Caco-2 (cell line): Measurements from ENCODE around the gene C17orf114.

ENCODE experiments used
- BruUV-seq: library from RNA; stranded (reverse); fragments of 400-500 nt; replicated peaks from 2 replicates; lab custom pipeline; 2021; lab: Mats Ljungman, UMichigan
- CTCF ChIA-PET: fragments of 300-600 bp; sonication (Branson Sonifier 250); formaldehyde crosslinking; loops from one replicate; lab custom pipeline; 2022; ENCODE audit warnings: antibody characterized with exemption; lab: Charles Lee
- POLR2A ChIA-PET: fragments of 300-600 bp; sonication (Branson Sonifier 250); formaldehyde crosslinking; loops from one replicate; lab custom pipeline; 2022; ENCODE audit warnings: antibody characterized with exemption; lab: Charles Lee
- DNase-seq, 2 experiments: peaks; one replicate each; pipeline versions ENCODE4 v3.0.0 to v3.0.0-alpha.2; 2020 to 2022
- H3K27me3 ChIP-seq: replicated peaks from 2 replicates; pipeline ENCODE4 v1.6.0; 2011; ENCODE audit warnings: low read length; ENCODE audit not compliant: control insufficient read depth, insufficient read depth
- H3K36me3 ChIP-seq: 2 replicates; pipeline ENCODE4 v1.5.1; 2011; ENCODE audit warnings: low read length; ENCODE audit not compliant: control insufficient read depth, insufficient read depth
- H3K4me1 ChIP-seq: fragments of 250-450 bp; sonication (Bioruptor Pico); 2 replicates; pipeline ENCODE4 v1.5.1; 2020; ENCODE audit warnings: mild to moderate bottlenecking
- H3K4me3 ChIP-seq: 2 replicates; pipeline ENCODE4 v1.5.1; 2011; ENCODE audit warnings: low read depth, mild to moderate bottlenecking, control low read depth, low read length
- H3K9me3 ChIP-seq: fragments of 250-450 bp; sonication (Bioruptor Pico); 2 replicates; pipeline ENCODE4 v1.5.1; 2020; ENCODE audit warnings: mild to moderate bottlenecking, moderate library complexity
- H3K27ac Mint-ChIP-seq: one replicate; pipeline ENCODE4 v1.8.0; 2022; ENCODE audit warnings: mixed read lengths; ENCODE audit not compliant: unreplicated experiment
- H3K27me3 Mint-ChIP-seq: one replicate; pipeline ENCODE4 v1.8.0; 2022; ENCODE audit warnings: mixed read lengths; ENCODE audit not compliant: insufficient read depth, unreplicated experiment
- H3K36me3 Mint-ChIP-seq: one replicate; pipeline ENCODE4 v1.8.0; 2022; ENCODE audit warnings: mild to moderate bottlenecking, mixed read lengths; ENCODE audit not compliant: insufficient read depth, unreplicated experiment
- H3K4me1 Mint-ChIP-seq: one replicate; pipeline ENCODE4 v1.8.0; 2022; ENCODE audit warnings: low read depth, mixed read lengths; ENCODE audit not compliant: unreplicated experiment
- H3K4me3 Mint-ChIP-seq: one replicate; pipeline ENCODE4 v1.8.0; 2022; ENCODE audit warnings: mild to moderate bottlenecking, moderate library complexity, mixed read lengths; ENCODE audit not compliant: unreplicated experiment
- H3K9me3 Mint-ChIP-seq: one replicate; pipeline ENCODE4 v1.8.0; 2022; ENCODE audit warnings: mixed read lengths; ENCODE audit not compliant: unreplicated experiment
- CTCF ChIP-seq, 2 experiments: fragments of 200-600 bp in 1 of 2; IDR thresholded peaks; 1 replicate in 1 of 2; 2 replicates in 1 of 2; pipeline versions ENCODE4 v1.5.1 to v1.8.0; 2011 to 2022; ENCODE audit warnings: antibody characterized with exemption in 1 of 2, control low read depth in 1 of 2, inconsistent platforms in 1 of 2, low read depth in 1 of 2, low read length in 1 of 2, mild to moderate bottlenecking in 1 of 2, moderate library complexity in 1 of 2; ENCODE audit not compliant: insufficient read depth in 1 of 2, severe bottlenecking in 1 of 2, unreplicated experiment in 1 of 2
- intact Hi-C: fragments of 100-400 bp; cut with micrococcal nuclease; formaldehyde crosslinking; loops from one replicate; pipeline ENCODE4 v1.10.0; 2022; ENCODE audit not compliant: unreplicated experiment

The C17orf114 gene

GRCh38 chr17:4782652-4783051, 19.5 kb downstream of the C17orf114 start:
- H3K27ac Mint-ChIP-seq = no peak overlapping the region
- H3K4me1 Mint-ChIP-seq = peaks cover 6% of the 10 kb centered on the region
- no peak for DNase-seq
- no peak overlapping the region for H3K4me3 Mint-ChIP-seq
- POLR2A ChIA-PET = no interaction called here
- BruUV-seq = no TSS peak
- no peaks in the 10 kb centered on the region for H3K27me3 Mint-ChIP-seq
- CTCF ChIA-PET = interaction anchor here (0.9 kb wide), 1 partner anchor 73 kb away, joined by 3 read pairs; the partner anchor contains the start of gene ARRB2
- peaks cover 5% of the 10 kb centered on the region for H3K36me3 Mint-ChIP-seq
- no peaks in the 10 kb centered on the region for H3K36me3 ChIP-seq
- H3K4me3 ChIP-seq = no peak overlapping the region
- TF ChIP-seq CTCF (IDR thresholded peaks at IDR 0.05; ENCODE audit: insufficient read depth in 1 of 2, low read depth in 1 of 2, low read length in 1 of 2, severe bottlenecking in 1 of 2, unreplicated experiment in 1 of 2) = no peak
- intact Hi-C loops = no loop called here
- no peaks in the 10 kb centered on the region for H3K27me3 ChIP-seq
- no peaks in the 10 kb centered on the region for H3K9me3 ChIP-seq
- H3K4me1 ChIP-seq = peaks cover 31% of the 10 kb centered on the region
- no peaks in the 10 kb centered on the region for H3K9me3 Mint-ChIP-seq

- DNase-seq = peak in 1 of 2 experiments; percentile 61
- no peaks in the 10 kb centered on the region for H3K27me3 ChIP-seq
- CTCF ChIA-PET = interaction anchor here (3.1 kb wide), 1 partner anchor 9 kb away, joined by 29 read pairs; the partner anchor contains the start of gene GLTPD2
- H3K27me3 Mint-ChIP-seq = no peaks in the 10 kb centered on the region
- no TSS peak for BruUV-seq
- H3K4me1 ChIP-seq = peaks cover 31% of the 10 kb centered on the region
- H3K9me3 Mint-ChIP-seq = no peaks in the 10 kb centered on the region
- H3K36me3 ChIP-seq = no peaks in the 10 kb centered on the region
- no peak for TF ChIP-seq CTCF (IDR thresholded peaks at IDR 0.05; ENCODE audit: insufficient read depth in 1 of 2, low read depth in 1 of 2, low read length in 1 of 2, severe bottlenecking in 1 of 2, unreplicated experiment in 1 of 2)
- peak overlapping the region; percentile 32 for H3K27ac Mint-ChIP-seq
- H3K9me3 ChIP-seq = no peaks in the 10 kb centered on the region
- peaks cover 5% of the 10 kb centered on the region for H3K36me3 Mint-ChIP-seq
- POLR2A ChIA-PET = interaction anchor here (0.6 kb wide), 2 partner anchors 16 to 45 kb away, joined by 3 to 10 read pairs; partner anchors contain the start of gene PSMB6
- H3K4me3 ChIP-seq = no peak overlapping the region
- peaks cover 6% of the 10 kb centered on the region for H3K4me1 Mint-ChIP-seq
- intact Hi-C loops = no loop called here
- H3K4me3 Mint-ChIP-seq = no peak overlapping the region
Observed at GRCh38 chr17:4780325-4780955, 21.7 kb downstream of the C17orf114 start.

GRCh38 chr17:4777969-4778760, 24.0 kb downstream of the C17orf114 start:
- Histone ChIP-seq H3K27me3 (no peaks in the 10 kb centered on the region), H3K4me3 (no peak overlapping the region), H3K9me3 (no peaks in the 10 kb centered on the region), H3K4me1 (peaks cover 31% of the 10 kb centered on the region), H3K36me3 (no peaks in the 10 kb centered on the region)
- peaks cover 14% of the 10 kb centered on the region for H3K4me1 Mint-ChIP-seq
- ChIA-PET POLR2A (interaction anchor here (0.7 to 1.3 kb wide), 2 partner anchors 18 to 42 kb away, joined by 3 read pairs; partner anchors contain the start of gene PSMB6), CTCF (interaction anchor here (3.1 kb wide), 1 partner anchor 12 kb away, joined by 29 read pairs; the partner anchor contains the start of gene GLTPD2)
- TF ChIP-seq CTCF (IDR thresholded peaks at IDR 0.05; ENCODE audit: insufficient read depth in 1 of 2, low read depth in 1 of 2, low read length in 1 of 2, severe bottlenecking in 1 of 2, unreplicated experiment in 1 of 2) = no peak
- H3K27me3 Mint-ChIP-seq = no peaks in the 10 kb centered on the region
- peaks cover 5% of the 10 kb centered on the region for H3K36me3 Mint-ChIP-seq
- peak overlapping the region; percentile 55 for H3K4me3 Mint-ChIP-seq
- intact Hi-C loops = loop anchor here (1.0 kb wide), 1 partner anchor 10 kb away; the partner anchor contains the start of gene GLTPD2
- H3K27ac Mint-ChIP-seq = peak overlapping the region; percentile 94
- no peaks in the 10 kb centered on the region for H3K9me3 Mint-ChIP-seq
- peak; percentile 75 to 82 for DNase-seq
- TSS peak; percentile 97 for BruUV-seq
